Lung (tissue), 12 donors: Measurements from ENCODE around the gene SPC24. TPM values are rescaled to one million over a fixed set of nuclear protein-coding genes. Genes with fewer than 3 reads are reported as not detected.
A peak's percentile ranks its signal among the peaks of the same experiment; 100 is the strongest.
"Not testable (repeated sequence)": the region's sequence is repeated elsewhere in the genome, so short reads cannot be mapped to it uniquely, and the experiment has no call there.

Source experiments
- ATAC-seq: fragments of 200-7000 bp; cut with Tn5 transposase; one replicate; pipeline ENCODE4 v1.9.1; 2020; ENCODE audit warnings: moderate number of reproducible peaks; ENCODE audit not compliant: insufficient read depth, low FRiP score
- DNase-seq, 3 donors: peaks; one replicate each; pipeline ENCODE4 v3.0.0-alpha.2; 2013 to 2017
- H3K27ac ChIP-seq, 2 donors: one replicate each; pipeline ENCODE4 v1.5.1; 2013; ENCODE audit warnings: mild to moderate bottlenecking in 2 of 2, moderate library complexity in 2 of 2, control low read depth in 1 of 2, inconsistent platforms in 1 of 2, low read depth in 1 of 2, low read length in 1 of 2
- H3K27me3 ChIP-seq, 3 donors: one replicate each; pipeline ENCODE4 v1.5.1; 2013; ENCODE audit warnings: low read length in 2 of 3; ENCODE audit not compliant: control insufficient read depth in 3 of 3, insufficient read depth in 3 of 3
- H3K36me3 ChIP-seq, 4 donors: one replicate each; pipeline ENCODE4 v1.5.1; 2013; ENCODE audit warnings: low read length in 4 of 4, mild to moderate bottlenecking in 1 of 4, moderate library complexity in 1 of 4; ENCODE audit not compliant: control insufficient read depth in 4 of 4, insufficient read depth in 4 of 4
- H3K4me1 ChIP-seq, 5 donors: one replicate each; pipeline ENCODE4 v1.5.1; 2013; ENCODE audit warnings: low read length in 5 of 5, mild to moderate bottlenecking in 2 of 5, moderate library complexity in 1 of 5; ENCODE audit not compliant: control insufficient read depth in 5 of 5, insufficient read depth in 5 of 5
- H3K4me3 ChIP-seq: one replicate; pipeline ENCODE4 v1.5.1; 2013; ENCODE audit warnings: mild to moderate bottlenecking, control low read depth, moderate library complexity
- H3K9ac ChIP-seq, 2 donors: one replicate each; pipeline ENCODE4 v1.5.1; 2013; ENCODE audit warnings: low read length in 2 of 2, control low read depth in 1 of 2; ENCODE audit not compliant: insufficient read depth in 1 of 2
- H3K9me3 ChIP-seq, 4 donors: one replicate each; pipeline ENCODE4 v1.5.1; 2013; ENCODE audit warnings: low read length in 3 of 4, mild to moderate bottlenecking in 1 of 4, moderate library complexity in 1 of 4; ENCODE audit not compliant: control insufficient read depth in 4 of 4, insufficient read depth in 3 of 4
- CTCF ChIP-seq: IDR thresholded peaks from 2 replicates; pipeline ENCODE4 v1.5.1; 2012; ENCODE audit warnings: mild to moderate bottlenecking; ENCODE audit errors: control extremely low read depth, extremely low read depth
- WGBS, 2 donors: extraction: QIAGEN DNeasy Blood & Tissue Kit; methylation state at CpG; one replicate each; pipeline ENCODE4 v1.1.7; 2013; 5-methylcytosine and 5-hydroxymethylcytosine counted together
- polyA plus RNA-seq, 2 donors: library from polyadenylated mRNA; stranded (reverse); fragments of 200-250 nt; gene quantifications; one replicate each; pipeline ENCODE4 v1.2.1, GENCODE V29; 2013
- total RNA-seq, 2 donors: library from RNA; depleted of rRNA in 1 of 2; stranded (reverse); fragments of >200 nt in 1 of 2; gene quantifications; one replicate each; pipeline ENCODE4 v1.2.1, GENCODE V29; 2014 to 2021
- donor health status: control.
- donor health status: control.
- donor health status: Bipolar disorder and iron deficiency.
- donor health status: healthy.
- donor health status: DM: yes; HTN: yes; CAD: no.

SPC24 gene
- total and polyA plus RNA-seq, 4 donors: 1.3 to 6.5 (median 3.9) TPM

- no peaks in the 10 kb centered on the region for H3K27me3 ChIP-seq
- no peak for DNase-seq
- peaks cover 25 to 57% (median 34%) of the 10 kb centered on the region in 4 donors for H3K36me3 ChIP-seq
- H3K9ac ChIP-seq: no peak overlapping the region
- 90 to 97% methylated on average over 15 of the region's 15 CpGs for WGBS, 2 donors
- no peak for ATAC-seq
- H3K4me3 ChIP-seq: no peak overlapping the region
- peaks cover 0 to 11% (median 0%) of the 10 kb centered on the region in 5 donors for H3K4me1 ChIP-seq
- H3K9me3 ChIP-seq: no peaks in the 10 kb centered on the region
- TF ChIP-seq CTCF: no peak
- H3K27ac ChIP-seq: no peak overlapping the region
These were observed 27.7 kb downstream of the SPC24 start for GRCh38 chr19:11127905-11128304.

GRCh38 chr19:11125994-11126685 lies 29.4 kb downstream of the SPC24 start:
- peak; percentile 83 to 87 (median 87) for DNase-seq
- no peak overlapping the region for H3K4me3 ChIP-seq
- ATAC-seq: no peak
- H3K36me3 ChIP-seq: peaks cover 16 to 50% (median 31%) of the 10 kb centered on the region in 4 donors
- no peaks in the 10 kb centered on the region for H3K27me3 ChIP-seq
- H3K4me1 ChIP-seq: peaks cover 0 to 11% (median 0%) of the 10 kb centered on the region in 5 donors
- peak; percentile 54 for TF ChIP-seq CTCF
- peak overlapping the region in 1 of 2 donors; percentile 28 for H3K27ac ChIP-seq
- peak overlapping the region in 1 of 2 donors; percentile 42 for H3K9ac ChIP-seq
- WGBS, 2 donors: 58 to 61% methylated on average over 11 of the region's 11 CpGs
- H3K9me3 ChIP-seq: no peaks in the 10 kb centered on the region

- not testable (repeated sequence) for H3K4me3 ChIP-seq, H3K9ac ChIP-seq, H3K9me3 ChIP-seq, H3K4me1 ChIP-seq, H3K27ac ChIP-seq, ATAC-seq, DNase-seq, H3K27me3 ChIP-seq
- H3K36me3 ChIP-seq: peaks cover 20 to 43% (median 27%) of the 10 kb centered on the region in 4 donors
- 98 to 99% methylated on average over 4 of the region's 4 CpGs for WGBS, 2 donors
These were observed 31.4 kb downstream of the SPC24 start for GRCh38 chr19:11124157-11124556.

GRCh38 chr19:11123114-11123513 lies 32.5 kb downstream of the SPC24 start:
- TF ChIP-seq CTCF: no peak
- WGBS, 2 donors: 91 to 94% methylated on average over 13 of the region's 13 CpGs
- ATAC-seq (no peak), DNase-seq (no peak)
- Histone ChIP-seq H3K27ac (no peak overlapping the region), H3K4me1 (peaks cover 0 to 8% (median 0%) of the 10 kb centered on the region in 5 donors), H3K9ac (no peak overlapping the region), H3K27me3 (no peaks in the 10 kb centered on the region), H3K9me3 (no peaks in the 10 kb centered on the region), H3K4me3 (no peak overlapping the region), H3K36me3 (peaks cover 24 to 45% (median 29%) of the 10 kb centered on the region in 4 donors)

GRCh38 chr19:11121963-11122362 lies 33.6 kb downstream of the SPC24 start:
- not testable (repeated sequence) for H3K9ac ChIP-seq, H3K27me3 ChIP-seq, ATAC-seq, H3K9me3 ChIP-seq, H3K27ac ChIP-seq, H3K4me1 ChIP-seq, H3K4me3 ChIP-seq, DNase-seq
- 93 to 95% methylated on average over 15 to 17 of the region's 17 CpGs for WGBS, 2 donors
- peaks cover 20 to 43% (median 24%) of the 10 kb centered on the region in 4 donors for H3K36me3 ChIP-seq
